Cardiac septum (tissue), 1 donor: Measurements from ENCODE around the gene DDX51. TPM values are rescaled to one million over a fixed set of nuclear protein-coding genes. Genes with fewer than 3 reads are reported as not detected.

Experiments
- DNase-seq: peaks from one replicate; pipeline ENCODE4 v3.0.0-alpha.2; 2020; ENCODE audit warnings: low spot score
- intact Hi-C: fragments of 100-400 bp; cut with DNase I; formaldehyde crosslinking; loops from one replicate; pipeline ENCODE4 v1.14.0; 2022
- total RNA-seq: library from RNA; stranded (reverse); fragmentation: NEBNext Ultra II Directional; extraction: Animal tissue kit (Norgen Biotek cat#: 25700); gene quantifications from one replicate; pipeline ENCODE4 v1.2.1, GENCODE V29; 2021
- donor health status: DM: no; HTN: no; CAD: no.

The DDX51 gene
- total RNA-seq, 1 donor from 2014 or later, result 9.6 TPM

- intact Hi-C loops, result no loop called here
Observed at GRCh38 chr12:132169376-132169775, 25.3 kb upstream of the DDX51 start.

GRCh38 chr12:132168311-132169031 is 24.4 kb upstream of the DDX51 start:
- no peak for DNase-seq
- intact Hi-C loops, result no loop called here

More at GRCh38 chr12:132169376-132169775, 25.3 kb upstream of the DDX51 start:
- no peak for DNase-seq

GRCh38 chr12:132167611-132168310 is 23.6 kb upstream of the DDX51 start:
- DNase-seq, result no peak
- intact Hi-C loops, result no loop called here

GRCh38 chr12:132166801-132167591 is 22.9 kb upstream of the DDX51 start:
- DNase-seq, result no peak
- intact Hi-C loops, result no loop called here

- DNase-seq, result no peak
- intact Hi-C loops, result no loop called here
Observed at GRCh38 chr12:132166093-132166492, 22.0 kb upstream of the DDX51 start.

GRCh38 chr12:132165584-132165983 is 21.5 kb upstream of the DDX51 start:
- no peak for DNase-seq
- intact Hi-C loops, result no loop called here

- intact Hi-C loops, result no loop called here
- DNase-seq, result no peak
Observed at GRCh38 chr12:132164426-132164825, 20.3 kb upstream of the DDX51 start.

- intact Hi-C loops, result no loop called here
- no peak for DNase-seq
Observed at GRCh38 chr12:132163911-132164288, 19.8 kb upstream of the DDX51 start.

GRCh38 chr12:132163041-132163910 is 19.2 kb upstream of the DDX51 start:
- intact Hi-C loops, result no loop called here
- DNase-seq, result no peak

GRCh38 chr12:132162508-132163031 is 18.5 kb upstream of the DDX51 start:
- intact Hi-C loops, result no loop called here
- no peak for DNase-seq

- intact Hi-C loops, result no loop called here
- no peak for DNase-seq
Observed at GRCh38 chr12:132161796-132162507, 17.8 kb upstream of the DDX51 start.

- DNase-seq, result no peak
Observed at GRCh38 chr12:132161036-132161781, 17.1 kb upstream of the DDX51 start.

GRCh38 chr12:132160601-132161035 is 16.5 kb upstream of the DDX51 start:
- DNase-seq, result no peak
- intact Hi-C loops, result no loop called here

More at GRCh38 chr12:132161036-132161781, 17.1 kb upstream of the DDX51 start:
- intact Hi-C loops, result no loop called here

GRCh38 chr12:132160016-132160415 is 15.9 kb upstream of the DDX51 start:
- intact Hi-C loops, result no loop called here
- no peak for DNase-seq

GRCh38 chr12:132159555-132160003 is 15.5 kb upstream of the DDX51 start:
- DNase-seq, result no peak
- intact Hi-C loops, result loop anchor here (10.0 kb wide), 3 partner anchors 255 to 455 kb away; partner anchors contain the start of genes LRCOL1 and P2RX2

GRCh38 chr12:132158677-132159554 is 14.8 kb upstream of the DDX51 start:
- DNase-seq, result no peak
- intact Hi-C loops, result loop anchor here (10.0 kb wide), 3 partner anchors 256 to 456 kb away; partner anchors contain the start of genes LRCOL1 and P2RX2
